Right renal cortex interstitium (tissue), 3 donors: ENCODE results near the gene ARHGAP32. TPM values are rescaled to one million over a fixed set of nuclear protein-coding genes. Genes with fewer than 3 reads are reported as not detected.
"Not testable (repeated sequence)": the region's sequence is repeated elsewhere in the genome, so short reads cannot be mapped to it uniquely, and the experiment has no call there.

ENCODE experiments used
- DNase-seq, 3 donors: peaks; one replicate each; pipeline ENCODE4 v3.0.0-alpha.2; 2013; ENCODE audit warnings: low read depth in 3 of 3, low spot score in 2 of 3
- polyA plus RNA-seq, 3 donors: library from polyadenylated mRNA; unstranded; fragments of 120-200 nt; gene quantifications; one replicate each; pipeline ENCODE4 v1.2.1, GENCODE V29; 2013; ENCODE audit not compliant: insufficient read length in 3 of 3

ARHGAP32 gene
- polyA plus RNA-seq, 3 donors = 14.7 to 15.9 (median 15.8) TPM

DNA sequence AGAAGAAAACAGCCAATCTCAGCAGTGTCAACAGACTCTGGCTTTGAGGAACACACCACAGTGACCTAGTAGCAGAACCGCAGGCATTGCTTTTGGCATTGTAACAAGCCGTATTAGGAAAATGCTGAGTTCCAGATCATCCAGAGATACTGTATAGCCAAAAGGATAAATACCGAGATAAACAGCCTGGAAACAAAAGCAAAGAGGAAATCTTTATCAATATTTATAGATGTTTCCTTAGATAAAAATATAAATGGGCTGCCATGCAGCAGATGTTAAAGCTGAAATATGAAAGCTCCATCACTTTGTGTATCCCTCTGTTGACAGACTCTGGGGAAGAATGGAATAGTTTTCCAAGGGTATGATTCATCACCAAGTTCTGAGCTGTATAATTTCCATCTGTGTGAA is 150.5 kb downstream of the ARHGAP32 start:
- no peak for DNase-seq

DNA sequence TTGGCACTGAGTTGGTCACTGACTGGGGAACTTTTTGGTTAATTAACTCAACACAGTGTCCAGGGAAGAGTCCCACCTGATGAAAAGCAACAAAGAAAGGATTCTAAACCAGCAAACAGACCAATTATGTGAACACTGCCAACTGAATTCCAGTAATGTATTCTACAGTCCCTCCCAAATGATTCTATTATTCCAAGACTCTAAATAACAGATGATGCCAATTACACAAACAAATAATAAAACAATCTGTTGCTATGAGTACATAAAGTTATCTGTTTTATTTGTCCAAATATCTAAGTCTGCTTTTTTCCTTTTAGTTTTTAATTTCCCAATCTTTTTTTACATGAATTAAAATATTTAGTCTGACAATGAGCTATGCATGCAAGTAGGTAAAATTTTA is 151.2 kb downstream of the ARHGAP32 start:
- DNase-seq = no peak

DNA sequence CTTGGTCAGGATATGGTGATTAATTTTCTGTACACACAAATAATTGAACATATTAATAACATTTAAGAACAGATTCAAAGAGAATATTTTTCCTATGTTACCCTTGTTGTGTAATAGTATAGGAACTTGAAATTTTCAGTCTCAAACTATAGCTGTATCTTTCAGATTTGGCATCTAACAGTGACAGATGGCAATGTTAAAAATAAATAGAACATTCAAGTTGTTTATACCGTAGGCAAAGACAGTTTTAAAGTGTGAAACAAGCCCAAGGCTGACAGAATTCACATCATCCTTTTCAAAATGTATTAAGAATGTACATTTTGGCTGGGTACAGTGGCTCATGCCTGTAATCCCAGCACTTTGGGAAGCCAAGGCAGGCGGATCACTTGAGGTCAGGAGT is 156.9 kb downstream of the ARHGAP32 start:
- no peak for DNase-seq

DNA sequence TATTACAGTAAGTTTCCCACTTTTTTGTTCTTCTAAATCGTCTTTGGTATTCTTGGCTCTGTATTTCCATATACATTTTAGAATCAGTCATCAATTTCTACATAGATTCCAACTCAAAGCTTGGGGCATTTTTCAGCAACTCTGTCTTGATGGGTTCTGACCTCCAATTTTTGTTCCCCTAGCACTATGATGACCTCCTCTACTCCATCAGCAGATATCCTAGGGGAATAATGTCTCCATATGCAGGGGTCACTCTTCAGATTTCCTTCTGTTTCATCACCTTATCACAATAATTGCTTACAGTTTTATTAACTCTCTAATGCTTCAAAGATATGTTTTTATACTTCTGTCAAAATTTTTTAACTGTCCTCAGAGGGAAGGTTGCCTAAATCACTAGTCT is 158.1 kb downstream of the ARHGAP32 start:
- DNase-seq = no peak

DNA sequence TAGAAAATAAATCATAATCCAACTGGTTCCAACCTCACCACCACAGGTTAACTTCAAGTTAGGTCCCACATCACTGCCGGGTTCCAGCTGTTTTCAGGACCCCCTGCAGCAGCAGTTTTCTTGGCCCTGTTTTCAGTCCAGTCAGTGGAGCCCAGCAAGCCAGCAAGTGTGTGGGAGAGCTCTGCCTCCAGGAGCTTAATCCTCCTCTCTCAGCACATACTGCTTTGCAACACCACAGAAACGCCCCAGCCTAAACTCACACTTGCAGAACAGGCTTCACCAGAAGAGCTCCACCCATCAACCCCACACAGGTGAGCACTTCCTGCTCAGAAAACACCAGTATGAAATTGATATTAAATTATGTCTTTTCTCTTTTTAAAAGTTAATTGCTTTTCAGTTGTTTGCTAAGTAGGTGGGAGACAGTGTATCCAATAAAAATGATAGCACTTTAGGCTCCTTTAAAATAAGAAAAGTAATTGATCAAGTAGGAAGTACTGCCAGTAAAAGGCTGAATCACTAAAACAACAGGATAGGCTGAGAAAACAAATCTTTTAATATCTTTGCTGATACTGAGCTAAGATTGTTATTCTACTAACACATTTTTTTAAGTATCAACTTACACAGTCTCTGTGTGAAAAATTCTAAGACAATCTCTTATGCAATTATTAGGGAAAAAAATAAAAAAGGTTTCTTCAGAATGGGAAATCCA is 168.0 kb downstream of the ARHGAP32 start:
- DNase-seq = peak; percentile 2 to 30 (median 19)

DNA sequence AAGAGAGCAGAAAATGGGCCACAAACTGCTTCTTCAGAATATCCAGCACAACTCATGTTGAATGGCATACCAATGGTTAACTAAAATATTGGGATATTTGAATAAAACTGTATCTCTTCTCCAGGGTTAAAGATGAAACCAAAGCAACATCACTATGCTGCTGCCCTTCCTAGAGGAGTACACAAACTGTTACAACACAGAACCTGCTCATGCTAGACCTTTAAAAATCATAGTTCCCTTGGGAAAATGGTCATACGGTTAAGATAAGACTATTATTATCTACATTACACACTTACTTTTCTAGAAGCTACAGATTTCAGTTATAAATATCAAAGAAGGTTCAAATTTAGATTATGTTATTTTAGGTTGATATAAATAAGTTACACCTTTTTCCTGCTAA is 170.8 kb downstream of the ARHGAP32 start:
- DNase-seq = no peak

DNA sequence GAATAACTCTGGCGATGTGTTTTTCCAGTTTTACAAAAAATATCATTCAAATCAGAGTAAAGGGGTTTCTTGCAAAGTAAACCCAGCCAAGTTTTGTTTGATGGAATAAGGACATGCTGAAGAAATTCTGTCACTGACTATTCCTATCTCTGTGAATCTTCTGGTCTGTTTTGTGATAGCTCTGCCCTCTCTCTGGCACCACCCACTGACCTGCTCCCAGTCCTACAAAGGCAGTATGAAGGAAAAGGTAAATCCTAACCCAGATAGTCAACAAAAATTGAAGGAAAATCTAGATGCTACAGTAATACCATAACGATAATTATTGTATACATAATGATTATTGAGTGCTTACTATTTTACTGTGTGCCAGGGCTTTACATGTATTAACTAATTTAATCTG is 173.1 kb downstream of the ARHGAP32 start:
- no peak for DNase-seq

DNA sequence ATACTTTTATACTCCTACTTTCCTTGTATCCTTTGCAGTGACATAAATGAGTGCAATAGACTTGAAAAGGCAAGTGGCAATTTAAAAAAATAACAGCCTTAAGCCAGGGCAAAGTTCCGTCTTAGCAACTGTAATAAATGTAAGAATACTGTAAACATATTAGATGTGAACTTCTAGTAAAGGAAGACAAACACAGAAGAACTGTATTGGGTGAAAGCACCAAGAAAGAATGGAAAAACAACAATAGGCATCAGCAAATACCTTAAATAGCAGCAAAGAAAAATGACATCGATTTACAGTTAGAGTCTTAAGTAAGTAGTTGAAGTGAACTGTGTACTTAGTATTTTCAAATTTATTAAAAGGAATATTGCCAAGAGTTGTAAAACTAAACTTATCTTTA is 174.0 kb downstream of the ARHGAP32 start:
- no peak for DNase-seq

DNA sequence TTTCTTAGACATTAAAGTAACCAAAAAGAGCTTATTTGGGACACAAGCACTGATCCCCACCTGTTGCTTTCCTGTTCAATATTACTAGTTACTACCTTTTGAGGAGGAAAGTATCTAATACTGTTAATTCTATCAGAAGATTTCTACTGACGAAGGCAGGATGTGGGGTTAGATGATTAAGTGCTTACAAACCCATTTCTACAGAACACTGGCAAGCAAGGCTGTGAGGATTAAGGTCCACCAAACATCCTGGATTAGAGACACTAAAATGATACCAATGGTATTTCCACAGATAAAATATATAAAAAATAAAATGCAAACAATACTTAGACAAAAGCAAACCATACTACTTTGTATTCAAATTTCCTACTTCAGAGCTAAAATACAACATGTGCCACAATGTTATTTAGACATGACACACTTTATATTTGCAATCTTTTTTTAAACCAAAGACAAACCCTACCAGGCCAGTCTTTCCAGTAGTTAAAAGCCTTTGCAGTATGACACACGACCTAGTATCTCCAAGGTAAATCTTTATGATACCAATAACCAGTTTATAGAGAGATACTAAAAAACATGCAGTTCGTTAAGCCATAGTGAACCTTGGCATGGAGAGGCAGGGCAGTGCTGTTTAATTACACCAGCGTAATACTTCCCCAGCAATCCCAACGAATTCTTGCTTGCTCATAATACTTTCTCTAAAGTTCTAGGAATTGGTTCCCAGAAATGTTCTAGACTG is 178.2 kb downstream of the ARHGAP32 start:
- DNase-seq = no peak

DNA sequence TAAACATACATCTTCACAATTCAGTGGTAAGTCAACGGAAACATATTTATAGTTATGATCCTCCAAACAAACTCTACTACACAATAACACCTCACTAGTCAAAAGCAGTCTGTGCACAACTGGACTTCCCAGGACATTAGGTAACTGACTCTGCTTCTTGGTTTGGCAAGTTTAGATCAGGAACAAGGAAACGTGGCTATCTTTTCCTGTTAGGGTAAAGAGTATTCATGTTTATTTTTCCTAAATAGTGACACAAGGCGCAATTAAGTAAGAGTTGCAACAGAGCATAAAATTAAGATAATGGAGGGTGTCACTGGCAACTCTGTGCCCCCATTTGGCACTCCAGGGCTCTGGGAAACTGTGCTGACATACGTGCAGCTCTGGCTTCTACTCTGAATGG is 179.2 kb downstream of the ARHGAP32 start:
- no peak for DNase-seq

DNA sequence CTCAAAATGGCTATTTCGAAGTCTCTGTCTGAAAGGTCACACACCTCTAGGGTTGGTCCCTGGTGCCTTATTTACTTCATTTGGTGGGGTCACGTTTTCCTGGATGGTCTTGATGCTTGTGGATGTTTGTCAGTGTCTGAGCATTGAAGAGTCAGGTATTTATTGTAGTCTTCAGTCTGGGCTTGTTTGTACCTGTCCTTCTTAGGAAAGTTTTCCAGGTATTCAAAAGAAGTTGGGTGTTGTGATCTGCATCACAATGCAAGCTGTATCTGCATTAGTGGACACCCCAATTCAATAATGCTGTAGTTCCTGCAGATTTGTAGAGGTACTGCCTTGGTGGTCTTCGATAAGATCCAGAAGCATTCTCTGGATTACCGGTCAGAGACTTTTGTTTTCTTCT is 186.0 kb downstream of the ARHGAP32 start:
- no peak for DNase-seq

DNA sequence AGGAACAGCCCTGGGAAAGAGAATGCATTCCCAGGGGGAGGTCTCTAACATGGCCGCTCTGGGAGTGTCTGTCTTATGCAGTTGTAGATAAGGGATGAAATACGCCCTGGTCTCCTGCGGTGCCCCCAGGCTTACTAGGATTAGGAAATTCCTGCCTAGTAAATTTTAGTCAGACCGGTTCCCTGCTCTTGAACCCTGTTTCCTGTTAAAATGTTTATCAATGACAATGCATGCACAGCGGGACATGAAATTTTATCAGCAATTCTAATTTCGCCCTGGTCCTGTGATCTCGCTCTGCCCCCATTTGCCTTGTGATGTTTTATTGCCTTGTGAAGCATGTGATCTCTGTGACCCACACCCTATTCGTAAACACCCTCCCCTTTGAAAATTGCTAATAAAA is 193.0 kb downstream of the ARHGAP32 start:
- DNase-seq = not testable (repeated sequence)

DNA sequence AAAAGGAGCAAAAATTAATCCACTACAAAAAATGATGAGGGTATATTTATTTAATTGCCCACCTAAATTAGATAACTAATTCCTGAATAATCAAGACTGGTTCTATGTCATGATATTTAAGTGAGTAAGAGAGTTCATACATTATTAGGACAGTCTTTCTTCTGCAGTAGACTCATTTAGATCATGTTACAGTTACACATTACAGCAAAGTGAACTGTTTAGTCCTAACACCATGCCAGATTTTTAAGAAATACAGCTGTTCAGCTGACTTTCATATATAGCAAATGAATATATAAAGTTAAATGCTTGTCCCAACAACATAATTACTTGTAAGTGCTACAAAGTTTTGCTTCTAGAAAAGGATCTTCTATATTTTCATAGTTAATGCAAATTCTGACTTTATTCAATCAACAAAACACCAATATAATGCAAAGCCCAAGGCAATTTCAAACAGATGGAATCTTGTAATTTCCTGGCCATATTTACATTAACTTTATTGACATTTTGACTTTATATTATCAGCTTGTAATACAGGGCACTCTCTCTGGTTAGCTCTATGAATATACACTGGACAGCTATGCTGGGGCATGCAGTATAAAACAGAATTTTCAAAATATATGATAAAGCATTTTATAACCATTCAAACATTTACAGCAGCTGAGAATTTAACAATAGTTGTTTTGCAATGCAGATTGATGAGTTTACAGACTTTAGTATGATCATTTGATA is 203.7 kb downstream of the ARHGAP32 start:
- DNase-seq = no peak

DNA sequence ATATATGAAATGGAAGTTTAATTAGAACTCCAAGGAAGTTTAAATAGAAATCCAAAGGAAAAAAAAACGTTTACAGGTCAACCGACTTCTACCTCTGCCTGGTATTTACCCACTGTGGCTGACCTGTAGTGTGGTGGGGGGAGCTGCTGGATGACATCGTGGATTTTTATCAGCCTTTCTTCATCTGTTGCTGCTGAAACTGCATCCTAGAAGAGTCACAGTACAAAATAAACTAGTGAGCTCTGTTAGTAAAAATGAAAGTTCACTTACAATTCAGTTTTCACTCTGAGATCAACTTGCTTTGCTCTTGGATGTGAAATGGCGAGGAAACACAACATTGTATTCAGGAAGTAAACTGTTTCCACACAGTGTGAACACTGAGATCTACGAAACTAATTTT is 206.2 kb downstream of the ARHGAP32 start:
- no peak for DNase-seq

DNA sequence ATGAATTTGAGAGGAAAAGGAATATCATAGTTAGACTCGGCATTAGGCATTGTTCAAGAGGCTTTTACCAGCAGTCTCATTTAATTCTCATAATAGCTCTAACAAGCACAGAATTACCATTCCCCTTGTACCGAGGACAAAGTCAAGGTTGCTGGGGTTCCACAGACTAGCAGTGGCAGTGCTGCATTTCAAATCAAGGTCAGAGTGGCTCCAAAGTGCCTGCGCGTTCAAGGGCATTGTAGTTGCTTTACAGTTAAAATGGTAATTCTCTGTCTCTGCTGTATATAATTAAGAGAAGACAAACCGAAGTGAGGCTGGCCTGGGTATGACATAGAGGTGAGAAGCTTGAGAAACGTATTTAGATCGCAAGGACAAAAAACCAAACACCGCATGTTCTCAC is 209.1 kb downstream of the ARHGAP32 start:
- no peak for DNase-seq

DNA sequence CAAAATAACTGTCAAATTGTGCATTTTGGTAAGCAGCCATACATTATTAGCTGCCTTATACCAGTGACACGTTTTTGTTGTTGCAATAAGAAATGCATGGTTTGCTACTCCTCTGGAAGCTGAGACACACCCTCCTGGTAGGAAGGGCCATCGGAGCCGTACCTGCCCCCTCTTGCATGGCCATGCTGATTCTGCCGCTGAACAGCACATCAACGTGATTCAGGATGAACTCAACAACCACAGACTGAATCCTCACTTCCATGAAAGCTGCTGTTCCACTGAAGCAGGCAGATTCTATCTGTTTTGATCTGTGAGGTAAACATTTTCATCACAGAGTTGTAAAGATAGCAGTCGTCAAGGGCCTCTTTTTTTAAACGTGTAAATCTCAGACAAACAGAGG is 210.9 kb downstream of the ARHGAP32 start:
- no peak for DNase-seq

DNA sequence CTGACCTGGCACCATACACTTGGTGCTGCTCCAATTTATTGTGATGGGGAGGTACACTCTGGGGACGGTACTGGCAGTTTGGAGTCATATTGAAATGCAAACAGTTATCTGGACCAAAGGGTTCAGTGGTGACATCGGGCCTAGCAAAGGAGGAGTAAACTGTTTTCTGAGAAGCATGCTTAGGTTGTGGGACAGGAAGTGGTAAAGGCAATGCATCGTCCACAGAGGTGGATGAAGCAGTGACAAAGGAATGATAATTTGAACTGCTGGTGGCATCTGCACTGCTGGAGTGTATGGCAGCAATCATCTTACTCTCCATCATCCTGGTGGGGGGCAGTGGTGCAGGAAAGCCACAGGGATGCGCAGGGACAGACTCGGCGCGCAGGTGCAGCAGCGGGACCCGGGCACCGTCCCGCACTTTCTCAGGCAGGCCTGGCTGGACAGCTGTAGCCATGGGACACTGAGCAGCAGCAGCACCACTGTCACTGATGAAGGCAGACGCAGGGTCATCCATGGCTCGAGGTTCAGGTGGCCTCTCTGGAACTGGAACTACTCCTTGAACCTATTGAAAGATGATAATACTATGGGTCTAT is 221.4 kb downstream of the ARHGAP32 start:
- no peak for DNase-seq

DNA sequence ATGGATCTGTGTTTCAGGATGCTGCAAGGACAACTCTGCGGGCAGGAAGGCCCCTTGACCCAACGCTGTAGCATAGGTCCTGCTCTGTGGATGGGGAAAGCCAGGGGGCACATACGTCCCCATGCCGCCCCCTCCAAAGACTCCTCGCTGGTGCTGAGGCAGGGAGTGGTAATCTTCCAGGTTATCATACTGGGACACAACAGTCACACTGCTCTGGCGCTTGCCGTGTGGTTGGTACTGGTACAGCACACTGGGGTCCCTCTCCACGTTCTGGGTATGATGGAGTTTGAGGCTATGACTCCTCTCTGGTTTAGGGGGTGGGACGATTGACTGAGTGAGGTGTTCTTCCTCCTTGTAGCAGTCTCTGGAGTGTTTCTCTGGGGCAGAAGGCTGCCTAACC is 223.2 kb downstream of the ARHGAP32 start:
- DNase-seq = no peak

DNA sequence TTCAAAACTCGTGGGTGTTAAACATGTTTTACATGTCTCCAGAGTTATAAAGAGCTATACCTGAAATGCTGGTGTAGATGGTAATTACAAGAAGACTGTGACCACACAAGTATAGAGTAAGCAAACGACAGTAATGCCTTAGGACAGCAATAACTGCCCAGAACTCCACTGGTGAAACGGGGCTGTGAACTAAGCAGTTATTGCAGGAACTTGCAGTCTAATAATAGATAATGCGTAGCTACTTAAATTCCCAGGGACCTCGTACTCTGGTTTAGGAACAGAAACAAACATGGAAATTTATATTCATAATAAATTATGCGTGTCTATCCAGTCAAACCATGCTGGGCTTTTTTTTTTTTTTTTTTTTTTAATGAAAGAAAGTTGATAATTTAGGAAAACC is 224.5 kb downstream of the ARHGAP32 start:
- DNase-seq = no peak

DNA sequence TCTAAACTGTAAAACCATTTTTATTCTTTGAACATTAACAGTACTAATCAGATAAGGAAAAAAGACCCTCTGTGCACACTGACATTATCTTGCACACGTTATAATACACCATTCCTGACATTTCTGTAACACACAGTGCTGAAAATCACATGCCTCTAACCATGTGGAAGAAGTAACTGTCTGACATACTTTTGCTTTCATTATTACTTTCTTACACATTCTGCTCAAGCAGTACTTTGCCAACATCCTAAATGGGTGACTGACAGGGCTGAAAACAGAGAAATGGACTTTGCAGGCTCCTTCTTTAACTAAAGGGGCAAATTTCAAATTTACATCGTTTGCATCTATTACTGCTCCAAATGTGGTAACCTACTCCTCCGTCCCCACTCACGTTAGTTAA is 226.6 kb downstream of the ARHGAP32 start:
- no peak for DNase-seq

DNA sequence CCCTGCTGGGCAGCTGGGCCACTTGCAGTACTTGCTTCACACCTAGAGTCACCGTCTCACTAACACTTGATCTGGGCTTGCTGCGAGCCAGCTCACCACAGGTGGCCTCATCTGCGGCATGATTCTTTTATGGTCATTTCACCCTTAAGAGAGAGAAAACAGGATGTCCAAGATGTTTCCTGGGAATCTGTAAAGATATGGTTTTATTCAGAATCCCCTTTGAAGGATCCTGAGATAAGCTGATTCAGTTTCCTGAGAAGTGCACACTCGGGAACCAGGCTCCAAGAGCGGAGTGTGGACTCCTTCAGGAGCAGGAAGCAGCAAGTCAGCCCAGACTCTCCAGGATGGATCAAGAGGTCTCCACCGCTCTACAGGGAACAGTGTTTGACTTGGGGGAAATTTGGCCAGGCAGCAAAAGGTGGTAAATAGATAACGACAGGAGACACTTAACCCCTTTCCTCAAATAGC is 227.6 kb downstream of the ARHGAP32 start:
- no peak for DNase-seq
